Smooth muscle cell (in vitro differentiated cells): ENCODE data around the gene TUT1. TPM values are rescaled to one million over a fixed set of nuclear protein-coding genes. Genes with fewer than 3 reads are reported as not detected.

Source experiments
- DNase-seq: peaks from one replicate; lab custom pipeline; 2025; ENCODE audit not compliant: unreplicated experiment; lab: John Stamatoyannopoulos, UW
- H2AFZ ChIP-seq: fragments of 200-600 bp; sonication (generic); 2 replicates; pipeline ENCODE4 v1.6.0; 2016; ENCODE audit warnings: antibody characterized with exemption, low read depth, mild to moderate bottlenecking
- H3F3A ChIP-seq: fragments of 200-600 bp; sonication (generic); 2 replicates; pipeline ENCODE4 v1.6.0; 2017; ENCODE audit warnings: antibody characterized with exemption, low read depth
- H3K27ac ChIP-seq: fragments of 200-600 bp; sonication (generic); 2 replicates; pipeline ENCODE4 v1.5.1; 2016; ENCODE audit warnings: low read depth, mild to moderate bottlenecking
- H3K27me3 ChIP-seq: fragments of 200-600 bp; sonication (generic); 2 replicates; pipeline ENCODE4 v1.6.1; 2016; ENCODE audit warnings: low read depth, mild to moderate bottlenecking
- H3K36me3 ChIP-seq: fragments of 200-600 bp; sonication (generic); 2 replicates; pipeline ENCODE4 v1.5.1; 2016; ENCODE audit warnings: low read depth
- H3K4me1 ChIP-seq: fragments of 200-600 bp; sonication (generic); 2 replicates; pipeline ENCODE4 v1.5.1; 2016; ENCODE audit warnings: low read depth
- H3K4me2 ChIP-seq: fragments of 200-600 bp; sonication (generic); 2 replicates; pipeline ENCODE4 v1.6.0; 2016; ENCODE audit warnings: mild to moderate bottlenecking
- H3K4me3 ChIP-seq: fragments of 200-600 bp; sonication (generic); 2 replicates; pipeline ENCODE4 v1.5.1; 2016; ENCODE audit warnings: mild to moderate bottlenecking
- H3K79me2 ChIP-seq: fragments of 200-600 bp; sonication (generic); 2 replicates; pipeline ENCODE4 v1.6.0; 2016; ENCODE audit warnings: low read depth, mild to moderate bottlenecking
- H3K9ac ChIP-seq: fragments of 200-600 bp; sonication (generic); 2 replicates; pipeline ENCODE4 v1.6.0; 2016; ENCODE audit warnings: low read depth
- H3K9me3 ChIP-seq: fragments of 200-600 bp; sonication (generic); replicated peaks from 2 replicates; pipeline ENCODE4 v1.5.1; 2016; ENCODE audit warnings: low read depth
- H4K20me1 ChIP-seq: fragments of 200-600 bp; sonication (generic); 2 replicates; pipeline ENCODE4 v1.6.0; 2016; ENCODE audit warnings: low read depth
- CTCF ChIP-seq: fragments of 200-600 bp; sonication (generic); IDR thresholded peaks from 2 replicates; pipeline ENCODE4 v1.5.1; 2017; ENCODE audit warnings: borderline replicate concordance, mild to moderate bottlenecking, antibody characterized with exemption; ENCODE audit not compliant: insufficient read depth, poor library complexity, severe bottlenecking
- WGBS: methylation state at CpG from one replicate; pipeline ENCODE4 v1.1.7; 2016; ENCODE audit warnings: low lambda C conversion rate; 5-methylcytosine and 5-hydroxymethylcytosine counted together
- polyA plus RNA-seq: library from polyadenylated mRNA; unstranded; fragments of >200 nt; fragmentation: Nextera tagmentation; extraction: Ambion mirVana; gene quantifications from 2 replicates; pipeline ENCODE4 v1.2.1, GENCODE V29; 2016
- total RNA-seq: library from RNA; depleted of rRNA; stranded (reverse); fragments of >200 nt; gene quantifications from 2 replicates; pipeline ENCODE4 v1.2.3, GENCODE V29; 2014

TUT1 gene
- total and polyA plus RNA-seq, 2 experiments from 2014 or later: 3.0 to 15.9 TPM

GRCh38 chr11:62595124-62595523, 3.8 kb upstream of the TUT1 start:
- no peaks in the 10 kb centered on the region for H3K27me3 ChIP-seq
- no peak overlapping the region for H2AFZ ChIP-seq
- H3K4me2 ChIP-seq: no peak overlapping the region
- no peak for DNase-seq
- 95% methylated on average over 8 of the region's 8 CpGs for WGBS
- H3K4me1 ChIP-seq: peaks cover 9% of the 10 kb centered on the region
- H3K9me3 ChIP-seq: no peaks in the 10 kb centered on the region
- H4K20me1 ChIP-seq: peaks cover 22% of the 10 kb centered on the region
- H3K79me2 ChIP-seq: peaks cover 24% of the 10 kb centered on the region
- no peak overlapping the region for H3K27ac ChIP-seq
- TF ChIP-seq CTCF: no peak
- peaks cover 14% of the 10 kb centered on the region for H3F3A ChIP-seq
- no peak overlapping the region for H3K4me3 ChIP-seq
- H3K36me3 ChIP-seq: no peaks in the 10 kb centered on the region
- no peak overlapping the region for H3K9ac ChIP-seq

GRCh38 chr11:62593434-62594044, 2.2 kb upstream of the TUT1 start:
- Histone ChIP-seq H4K20me1 (peaks cover 8% of the 10 kb centered on the region), H3K4me1 (no peaks in the 10 kb centered on the region), H3K27ac (no peak overlapping the region), H2AFZ (no peak overlapping the region), H3K4me3 (no peak overlapping the region), H3K4me2 (no peak overlapping the region), H3K9me3 (no peaks in the 10 kb centered on the region), H3K9ac (no peak overlapping the region), H3F3A (peaks cover 14% of the 10 kb centered on the region), H3K79me2 (peaks cover 20% of the 10 kb centered on the region), H3K27me3 (no peaks in the 10 kb centered on the region), H3K36me3 (no peaks in the 10 kb centered on the region)
- WGBS: 72% methylated on average over 13 of the region's 13 CpGs
- no peak for DNase-seq
- TF ChIP-seq CTCF: peak; percentile 45

- no peak for TF ChIP-seq CTCF
- H3K27me3 ChIP-seq: no peaks in the 10 kb centered on the region
- H3K9me3 ChIP-seq: no peaks in the 10 kb centered on the region
- H2AFZ ChIP-seq: no peak overlapping the region
- no peak overlapping the region for H3K4me3 ChIP-seq
- no peak overlapping the region for H3K9ac ChIP-seq
- H3K27ac ChIP-seq: peak overlapping the region; percentile 90
- no peaks in the 10 kb centered on the region for H3K4me1 ChIP-seq
- WGBS: 88% methylated on average over 6 of the region's 8 CpGs
- H3F3A ChIP-seq: peaks cover 14% of the 10 kb centered on the region
- no peaks in the 10 kb centered on the region for H3K36me3 ChIP-seq
- H3K79me2 ChIP-seq: peaks cover 15% of the 10 kb centered on the region
- peaks cover 4% of the 10 kb centered on the region for H4K20me1 ChIP-seq
- DNase-seq: no peak
- H3K4me2 ChIP-seq: no peak overlapping the region
Measured at GRCh38 chr11:62592989-62593421, 1.7 kb upstream of the TUT1 start.
